ENCODE results near the gene APP.

GRCh38 chr21:25974964-25975363 lies 195.6 kb downstream of the APP start:
- TF ChIP-seq CTCF (IDR thresholded peaks at IDR 0.05) (no peak), POLR2A (IDR thresholded peaks at IDR 0.05) (no peak)
